SU-DHL-6 (cell line): ENCODE data around the gene AHDC1.

ENCODE experiments used
- H2AFZ ChIP-seq: fragments of 200-600 bp; sonication (generic); 2 replicates; pipeline ENCODE4 v1.6.1; 2014; ENCODE audit warnings: low read depth, mild to moderate bottlenecking, moderate library complexity, mixed read lengths, antibody characterized with exemption, low read length; ENCODE audit not compliant: severe bottlenecking
- H3F3A ChIP-seq: fragments of 200-600 bp; shearing (Covaris generic); 2 replicates; pipeline ENCODE4 v1.6.0; 2016; ENCODE audit warnings: antibody characterized with exemption, mild to moderate bottlenecking; ENCODE audit not compliant: insufficient read depth
- H3K27ac ChIP-seq: fragments of 200-600 bp; sonication (generic); 2 replicates; pipeline ENCODE4 v1.5.1; 2016; ENCODE audit warnings: low read depth, mild to moderate bottlenecking, low read length, moderate library complexity, mixed read lengths
- H3K27me3 ChIP-seq: fragments of 200-600 bp; sonication (generic), shearing (Covaris generic); 2 replicates; pipeline ENCODE4 v1.6.0; 2014; ENCODE audit warnings: mild to moderate bottlenecking, low read length
- H3K36me3 ChIP-seq: fragments of 200-600 bp; sonication (generic); 2 replicates; pipeline ENCODE4 v1.6.1; 2014; ENCODE audit warnings: mild to moderate bottlenecking, low read length, mixed read lengths
- H3K4me2 ChIP-seq: fragments of 300-600, 200-600 bp; shearing (Covaris generic), sonication (generic); 2 replicates; pipeline ENCODE4 v1.6.0; 2014; ENCODE audit warnings: low read length, low read depth, mild to moderate bottlenecking; ENCODE audit not compliant: poor library complexity, severe bottlenecking
- H3K4me3 ChIP-seq: fragments of 200-600 bp; sonication (generic); 2 replicates; pipeline ENCODE4 v1.5.1; 2014; ENCODE audit warnings: antibody characterized with exemption, low read length, mild to moderate bottlenecking, mixed read lengths; ENCODE audit not compliant: insufficient read depth, poor library complexity, severe bottlenecking
- H3K79me2 ChIP-seq: fragments of 200-600 bp; sonication (generic); 2 replicates; pipeline ENCODE4 v1.6.1; 2014; ENCODE audit warnings: mild to moderate bottlenecking, low read length, moderate library complexity; ENCODE audit not compliant: insufficient read depth
- H3K9ac ChIP-seq: fragments of 200-600 bp; sonication (generic); 2 replicates; pipeline ENCODE4 v1.7.0; 2014; ENCODE audit warnings: mild to moderate bottlenecking, low read length
- H3K9me2 ChIP-seq: fragments of 200-600 bp; sonication (generic); replicated peaks from 2 replicates; pipeline ENCODE4 v1.6.1; 2014; ENCODE audit warnings: low read length; ENCODE audit not compliant: insufficient read depth
- H3K9me3 ChIP-seq: fragments of 200-600 bp; sonication (generic); 2 replicates; pipeline ENCODE4 v1.6.1; 2014; ENCODE audit warnings: low read length, mixed read lengths; ENCODE audit not compliant: insufficient read depth
- H4K20me1 ChIP-seq: fragments of 200-600 bp; sonication (generic); 2 replicates; pipeline ENCODE4 v1.6.1; 2014; ENCODE audit warnings: low read depth, mild to moderate bottlenecking, antibody characterized with exemption, low read length, moderate library complexity, mixed read lengths
- CTCF ChIP-seq: fragments of 200-600 bp; sonication (generic); IDR thresholded peaks from one replicate; pipeline ENCODE4 v1.5.1; 2017; ENCODE audit warnings: antibody characterized with exemption, mild to moderate bottlenecking, low read length, moderate library complexity; ENCODE audit not compliant: insufficient read depth, poor library complexity, severe bottlenecking
- EZH2phosphoT487 ChIP-seq: fragments of 200-600 bp; sonication (generic), shearing (Covaris generic); conservative IDR thresholded peaks from 2 replicates; pipeline ENCODE4 v1.6.1; 2018; ENCODE audit warnings: mild to moderate bottlenecking, antibody characterized with exemption, low read length, moderate library complexity, mixed read lengths

AHDC1 gene

GRCh38 chr1:27550510-27551169, 53.3 kb downstream of the AHDC1 start:
- Histone ChIP-seq H3K79me2 (no peaks in the 10 kb centered on the region), H3K4me3 (no peak overlapping the region), H3K9me2 (no peaks in the 10 kb centered on the region), H2AFZ (no peak overlapping the region), H4K20me1 (no peaks in the 10 kb centered on the region), H3K36me3 (no peaks in the 10 kb centered on the region), H3K27ac (no peak overlapping the region), H3K4me2 (no peak overlapping the region), H3F3A (no peaks in the 10 kb centered on the region), H3K9me3 (no peaks in the 10 kb centered on the region), H3K27me3 (no peaks in the 10 kb centered on the region), H3K9ac (no peak overlapping the region)
- TF ChIP-seq EZH2phosphoT487 = no peak
- TF ChIP-seq CTCF = no peak

- H3K4me2 ChIP-seq = no peak overlapping the region
- TF ChIP-seq EZH2phosphoT487 (no peak), CTCF (no peak)
- no peak overlapping the region for H3K4me3 ChIP-seq
- H3K9me3 ChIP-seq = no peaks in the 10 kb centered on the region
- no peak overlapping the region for H2AFZ ChIP-seq
- H3K9ac ChIP-seq = no peak overlapping the region
- H3K79me2 ChIP-seq = no peaks in the 10 kb centered on the region
- H3K27me3 ChIP-seq = no peaks in the 10 kb centered on the region
- no peaks in the 10 kb centered on the region for H3K9me2 ChIP-seq
- no peaks in the 10 kb centered on the region for H4K20me1 ChIP-seq
- no peak overlapping the region for H3K27ac ChIP-seq
- no peaks in the 10 kb centered on the region for H3K36me3 ChIP-seq
- H3F3A ChIP-seq = no peaks in the 10 kb centered on the region
These were observed 54.0 kb downstream of the AHDC1 start for GRCh38 chr1:27549807-27550408.

- TF ChIP-seq CTCF = no peak
- TF ChIP-seq EZH2phosphoT487 = no peak
- no peaks in the 10 kb centered on the region for H4K20me1 ChIP-seq
These were observed 54.9 kb downstream of the AHDC1 start for GRCh38 chr1:27548858-27549719.

More at GRCh38 chr1:27548858-27549719, 54.9 kb downstream of the AHDC1 start:
- no peaks in the 10 kb centered on the region for H3K9me2 ChIP-seq
- H3K4me3 ChIP-seq = no peak overlapping the region
- no peak overlapping the region for H3K4me2 ChIP-seq
- no peaks in the 10 kb centered on the region for H3K36me3 ChIP-seq
- no peak overlapping the region for H2AFZ ChIP-seq
- H3F3A ChIP-seq = no peaks in the 10 kb centered on the region
- H3K27ac ChIP-seq = no peak overlapping the region
- H3K9me3 ChIP-seq = no peaks in the 10 kb centered on the region
- no peak overlapping the region for H3K9ac ChIP-seq
- H3K27me3 ChIP-seq = no peaks in the 10 kb centered on the region
- no peaks in the 10 kb centered on the region for H3K79me2 ChIP-seq
